ENCODE measurements around the gene ZNF107.
"Not testable (repeated sequence)": the region's sequence is repeated elsewhere in the genome, so short reads cannot be mapped to it uniquely, and the experiment has no call there.

ZNF107 gene

GRCh38 chr7:64651203-64651602, 14.7 kb upstream of the ZNF107 start:
- no peak for DNase-seq

- no peak for DNase-seq
Observed at GRCh38 chr7:64651632-64652165, 14.2 kb upstream of the ZNF107 start.

GRCh38 chr7:64653721-64654401, 12.1 kb upstream of the ZNF107 start:
- no peak for DNase-seq

GRCh38 chr7:64654796-64655548, 11.0 kb upstream of the ZNF107 start:
- DNase-seq, result no peak

- DNase-seq, result no peak
Observed at GRCh38 chr7:64655811-64656210, 10.1 kb upstream of the ZNF107 start.

- no peak for DNase-seq
Observed at GRCh38 chr7:64656489-64656888, 9.4 kb upstream of the ZNF107 start.

GRCh38 chr7:64662091-64662490, 3.8 kb upstream of the ZNF107 start:
- not testable (repeated sequence) for DNase-seq

- no peak for DNase-seq
Observed at GRCh38 chr7:64666663-64667050, 724 bp downstream of the ZNF107 start.

GRCh38 chr7:64667311-64667710, 1.4 kb downstream of the ZNF107 start:
- no peak for DNase-seq

GRCh38 chr7:64672414-64672813, 6.5 kb downstream of the ZNF107 start:
- DNase-seq, result no peak

- DNase-seq, result no peak
Observed at GRCh38 chr7:64685091-64685490, 19.2 kb downstream of the ZNF107 start.

- DNase-seq, result no peak
Observed at GRCh38 chr7:64685741-64686140, 19.8 kb downstream of the ZNF107 start.

GRCh38 chr7:64686493-64687184, 20.7 kb downstream of the ZNF107 start:
- DNase-seq, result no peak

- no peak for DNase-seq
Observed at GRCh38 chr7:64687249-64687648, 21.3 kb downstream of the ZNF107 start.

- no peak for DNase-seq
Observed at GRCh38 chr7:64688988-64689387, 23.1 kb downstream of the ZNF107 start.

GRCh38 chr7:64691831-64692230, 25.9 kb downstream of the ZNF107 start:
- no peak for DNase-seq

GRCh38 chr7:64697863-64698262, 31.9 kb downstream of the ZNF107 start:
- not testable (repeated sequence) for DNase-seq

- DNase-seq, result no peak
Observed at GRCh38 chr7:64706625-64707292, 40.8 kb downstream of the ZNF107 start.

- DNase-seq, result not testable (repeated sequence)
Observed at GRCh38 chr7:64717896-64718295, 52.0 kb downstream of the ZNF107 start.

- no peak for DNase-seq
Observed at GRCh38 chr7:64729089-64729848, 63.3 kb downstream of the ZNF107 start.

GRCh38 chr7:64733550-64734240, 67.8 kb downstream of the ZNF107 start:
- no peak for DNase-seq

- no peak for DNase-seq
Observed at GRCh38 chr7:64736575-64736974, 70.6 kb downstream of the ZNF107 start.

Data from NCI-H1092 treated with DMSO at 0.1 percent for 48 hours (cell line).